GM21576 (cell line): Measurements from ENCODE around the gene TDP1.

Experiments used
- ATAC-seq: cut with Tn5 transposase; IDR thresholded peaks from one replicate; pipeline ENCODE4 v1.9.1; 2021; ENCODE audit warnings: mild to moderate bottlenecking, moderate library complexity; ENCODE audit not compliant: unreplicated experiment

The TDP1 gene

DNA sequence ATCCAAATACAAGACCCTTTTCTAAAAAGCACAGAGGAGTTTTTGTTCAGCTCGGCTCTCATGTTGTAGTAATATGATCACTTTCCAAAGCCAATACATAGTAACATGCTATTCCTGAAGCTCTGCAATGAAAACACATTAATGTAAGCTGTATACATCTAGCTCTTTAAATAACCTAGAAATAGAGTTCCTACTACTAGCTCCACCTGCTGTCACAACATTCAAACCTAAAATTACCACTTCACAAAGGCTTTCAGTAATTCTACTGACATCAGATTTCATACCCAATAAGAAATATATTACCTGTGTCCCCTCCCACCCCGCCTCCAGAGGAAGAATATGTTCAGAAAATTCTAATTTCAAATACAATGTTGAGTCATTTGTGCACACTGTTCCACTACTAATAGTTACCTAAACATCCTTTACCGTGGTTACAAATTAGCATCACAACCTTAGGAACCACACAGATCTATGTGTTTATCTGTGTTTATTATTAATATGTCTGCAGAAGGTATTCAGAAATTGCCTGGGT lies 19.0 kb upstream of the TDP1 start:
- no peak for ATAC-seq

DNA sequence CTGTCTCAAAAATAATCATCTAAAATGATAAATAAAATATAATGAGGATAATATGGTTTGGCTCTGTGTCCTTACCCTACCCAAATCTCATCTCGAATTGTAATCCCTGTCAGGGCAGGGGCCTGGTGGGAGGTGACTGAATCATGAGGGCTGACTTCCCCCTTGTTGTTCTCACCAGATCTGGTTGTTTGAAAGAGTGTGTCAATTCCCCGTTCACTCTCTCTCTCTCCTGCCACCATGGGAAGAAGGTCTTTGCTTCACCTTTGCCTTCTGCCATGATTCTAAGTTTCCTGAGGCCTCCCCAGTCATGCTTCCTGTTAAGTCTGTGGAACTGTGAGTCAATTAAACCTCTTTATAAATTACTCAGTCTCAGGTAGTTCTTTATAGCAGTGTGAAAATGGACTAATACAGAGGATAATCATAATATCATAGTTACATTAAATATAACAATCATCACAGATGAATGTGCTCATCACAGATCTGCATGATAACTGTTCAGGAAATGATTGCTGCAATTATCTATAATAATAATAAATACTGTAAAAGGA lies 13.8 kb upstream of the TDP1 start:
- ATAC-seq, result no peak

DNA sequence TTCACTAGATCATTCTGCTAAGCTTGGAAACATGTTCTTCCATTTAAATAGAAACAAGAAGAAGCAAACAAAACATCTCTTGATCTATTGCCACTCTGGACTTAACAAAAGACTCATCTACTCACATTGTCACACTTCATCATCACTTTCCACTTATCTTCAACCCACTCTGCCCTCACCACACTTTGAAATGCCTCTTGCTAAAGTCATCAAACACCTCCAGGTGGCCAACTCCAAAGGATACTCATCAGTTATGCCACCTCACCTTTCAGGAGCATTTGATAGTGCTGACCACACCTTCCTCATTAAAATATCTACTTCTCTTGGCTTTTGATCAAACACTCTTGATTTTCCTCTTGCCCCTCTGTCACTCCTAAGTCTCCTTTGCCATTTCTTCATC lies 8.4 kb upstream of the TDP1 start:
- ATAC-seq, result no peak

DNA sequence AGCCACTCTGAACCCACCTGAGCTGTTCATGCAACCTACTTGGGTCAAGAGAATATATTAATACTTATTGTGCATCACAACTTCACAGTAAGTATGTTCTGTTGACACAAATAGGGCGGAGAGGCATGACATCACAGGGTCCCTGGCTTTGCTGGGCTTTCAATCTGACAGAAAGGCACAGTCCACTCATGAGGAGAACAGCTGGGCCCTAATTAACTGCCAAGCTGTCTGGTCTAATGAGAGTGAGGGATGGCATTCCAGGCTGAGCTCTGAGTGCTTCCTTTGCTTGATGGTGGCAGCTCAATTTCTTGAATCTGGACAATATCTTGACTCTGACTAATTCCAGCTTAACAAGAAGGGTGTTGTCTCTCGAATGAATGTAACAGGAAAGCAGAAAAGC lies 3.2 kb upstream of the TDP1 start:
- ATAC-seq, result no peak

DNA sequence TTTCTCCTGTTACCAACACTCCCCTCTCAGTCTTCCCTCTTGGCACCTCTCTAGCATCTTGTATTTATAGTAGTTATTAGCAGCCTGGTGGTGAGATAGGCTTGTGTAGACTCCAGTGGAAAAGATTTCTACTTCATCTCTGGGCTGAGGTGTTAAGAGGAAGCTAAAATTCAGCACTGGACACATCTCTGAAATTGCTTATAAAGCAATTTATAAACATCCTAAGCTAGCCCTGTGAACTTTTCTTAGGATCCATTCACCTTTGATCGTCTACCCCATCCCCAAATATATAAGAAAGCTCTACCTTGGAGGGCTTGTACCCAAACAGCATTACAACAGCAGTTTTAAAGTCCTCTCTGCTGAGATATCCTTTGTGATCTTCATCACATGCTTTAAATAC lies 2.1 kb upstream of the TDP1 start:
- no peak for ATAC-seq

DNA sequence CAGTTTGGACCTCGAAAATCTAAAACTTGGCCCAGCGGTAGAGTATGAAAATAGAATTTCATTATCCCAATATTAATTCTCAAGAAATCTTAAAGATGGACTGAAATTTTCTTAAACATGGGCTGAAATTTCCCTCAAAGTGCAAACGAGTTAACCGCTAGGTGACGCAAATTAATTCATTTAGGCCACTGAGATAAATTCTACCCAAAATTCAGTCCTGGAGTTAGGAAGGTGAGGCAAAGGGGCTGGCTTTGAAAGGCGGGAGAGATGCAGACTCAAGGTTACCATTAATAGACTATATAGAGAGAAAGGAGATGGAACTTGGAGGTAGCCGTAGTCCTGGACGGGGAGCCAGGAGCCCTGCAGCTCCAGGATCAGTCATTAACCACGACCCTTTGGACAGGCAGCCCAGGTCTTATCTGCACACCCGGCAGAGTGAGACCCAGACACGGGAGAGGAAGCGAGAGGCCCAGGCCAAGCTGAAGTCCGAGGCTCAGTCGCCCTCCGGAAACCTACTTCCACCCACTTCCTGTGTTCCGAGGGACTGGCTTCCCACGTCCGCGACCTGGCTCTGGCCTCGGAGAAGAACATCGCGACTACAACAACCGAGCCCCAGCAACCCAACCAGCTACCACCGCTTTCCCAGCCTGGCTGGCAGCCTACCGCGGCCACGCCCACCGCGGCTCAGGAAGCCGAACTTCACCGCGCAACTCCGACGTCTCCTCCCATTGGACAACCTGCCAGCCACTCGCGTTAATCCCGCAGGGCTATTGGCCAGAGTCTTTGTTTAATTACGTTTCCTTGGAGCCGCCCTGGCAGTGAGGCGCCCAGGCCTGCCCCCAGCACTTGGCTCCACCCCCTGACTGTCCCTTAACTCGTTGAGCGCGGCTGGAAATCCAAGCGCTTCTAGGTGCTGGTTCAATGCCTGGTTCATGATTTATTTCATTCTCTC lies 1.4 kb upstream of the TDP1 start, which contains the start of gene EFCAB11:
EFCAB11 (minus strand) TSS at position 661 of the 952 bp plus-strand sequence; CDS start at position 591, 70 bp downstream.
- ATAC-seq, result peak; percentile 82

DNA sequence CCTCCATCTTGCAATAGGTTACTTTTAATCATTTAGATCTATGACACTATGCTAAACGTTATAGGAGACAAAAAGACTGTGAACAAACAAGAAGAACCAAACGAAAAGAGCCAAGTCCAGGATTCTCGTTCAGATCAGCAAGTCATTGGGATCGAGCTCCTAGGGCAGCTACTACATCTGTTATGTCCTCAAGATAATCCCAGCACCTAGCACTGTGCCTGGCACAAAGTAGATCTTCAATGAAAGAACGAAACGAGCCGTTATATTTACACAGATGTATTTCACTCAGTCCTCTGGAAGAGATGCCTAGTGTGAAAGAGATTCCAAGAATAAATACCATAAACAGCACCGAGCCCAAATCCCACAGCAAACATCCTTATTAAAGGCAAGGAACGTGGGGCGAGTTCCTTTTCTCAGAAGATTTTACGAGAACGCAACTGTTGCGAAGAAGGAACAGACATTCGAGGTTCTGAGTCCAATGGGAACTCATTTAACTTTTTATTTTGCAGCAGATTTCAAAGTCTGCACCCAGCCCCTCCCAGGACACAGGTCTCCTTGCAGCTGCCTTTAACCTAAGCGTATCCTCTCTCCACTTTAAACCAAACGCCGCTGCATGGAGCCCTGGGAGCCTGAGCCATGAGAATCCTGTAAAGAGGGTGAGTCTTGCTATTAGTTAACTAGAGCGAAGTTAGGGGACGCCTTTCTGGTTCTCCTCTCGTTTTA lies 544 bp upstream of the TDP1 start:
- ATAC-seq, result peak; percentile 16

DNA sequence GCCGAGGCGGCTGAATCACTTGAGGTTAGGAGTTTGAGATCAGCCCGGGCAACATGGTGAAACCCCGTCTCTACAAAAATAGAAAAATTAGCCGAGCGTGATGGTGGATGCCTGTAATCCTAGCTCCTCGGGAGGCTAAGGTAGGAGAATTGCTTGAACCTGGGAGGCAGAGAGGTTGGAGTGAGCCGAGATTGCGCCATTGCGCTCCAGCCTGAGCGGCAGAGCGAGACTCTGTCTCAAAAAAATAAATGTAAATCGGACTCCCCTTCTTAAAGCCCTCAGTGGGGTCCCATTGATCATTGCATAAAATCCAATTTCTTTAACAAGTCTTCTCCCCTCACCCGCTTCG lies 908 bp downstream of the TDP1 start:
- ATAC-seq, result no peak

DNA sequence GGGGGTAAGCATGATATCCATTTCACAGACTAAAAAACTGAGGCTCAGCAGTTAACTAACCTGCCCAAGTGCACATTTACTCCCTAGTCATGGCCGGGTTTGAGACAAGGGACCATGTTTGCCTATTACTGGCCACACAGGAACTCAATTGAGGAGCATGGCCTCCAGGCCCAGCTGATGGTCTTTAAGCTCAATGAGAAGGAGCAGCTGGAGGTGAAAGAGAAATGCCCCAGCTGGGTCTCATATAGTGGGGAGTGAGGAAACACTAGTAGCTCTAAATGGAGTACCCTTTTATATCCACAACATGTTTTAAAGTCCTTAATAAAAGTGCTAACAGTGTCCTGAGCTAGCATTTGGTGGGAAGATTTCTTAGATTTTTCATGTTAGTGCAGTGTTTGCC lies 1.6 kb downstream of the TDP1 start:
- ATAC-seq, result no peak

DNA sequence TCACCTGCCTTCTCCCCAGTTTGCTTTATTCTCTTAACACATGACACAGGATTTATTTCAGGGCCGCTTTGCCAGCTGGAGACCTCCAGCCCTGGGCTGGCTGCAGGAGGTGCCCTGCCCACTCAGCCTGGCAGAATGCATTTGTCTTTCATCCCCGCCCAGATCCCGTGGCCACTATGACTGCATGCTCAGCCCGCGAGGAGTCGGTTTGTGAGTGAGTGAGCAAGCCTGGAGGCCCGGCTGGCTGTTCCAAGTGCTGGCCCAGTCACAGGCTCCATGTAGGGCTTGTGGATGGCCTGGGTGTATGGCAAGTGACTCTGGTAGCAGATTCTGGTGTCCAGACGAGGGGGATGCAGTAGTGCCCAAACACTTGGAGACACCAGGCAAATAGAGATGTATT lies 2.1 kb downstream of the TDP1 start:
- no peak for ATAC-seq

DNA sequence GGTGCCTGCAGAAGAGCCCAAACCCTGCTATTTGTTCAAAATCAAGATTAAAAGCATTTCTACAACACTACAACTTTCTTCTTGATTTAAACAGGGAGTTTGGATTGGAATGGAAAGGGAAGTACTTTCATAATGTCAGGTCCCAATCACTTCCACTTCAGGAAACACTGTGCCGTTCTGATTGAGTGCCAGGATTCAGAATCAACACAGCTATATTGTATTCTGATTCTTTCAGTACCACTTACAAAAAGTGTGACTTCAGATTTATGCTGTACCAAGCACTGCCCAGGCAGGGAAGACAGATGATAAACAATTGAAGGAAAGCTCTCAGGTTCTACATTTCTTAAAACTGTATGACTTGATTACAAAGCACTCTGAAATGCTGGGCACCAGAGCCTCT lies 3.2 kb downstream of the TDP1 start:
- ATAC-seq, result no peak

DNA sequence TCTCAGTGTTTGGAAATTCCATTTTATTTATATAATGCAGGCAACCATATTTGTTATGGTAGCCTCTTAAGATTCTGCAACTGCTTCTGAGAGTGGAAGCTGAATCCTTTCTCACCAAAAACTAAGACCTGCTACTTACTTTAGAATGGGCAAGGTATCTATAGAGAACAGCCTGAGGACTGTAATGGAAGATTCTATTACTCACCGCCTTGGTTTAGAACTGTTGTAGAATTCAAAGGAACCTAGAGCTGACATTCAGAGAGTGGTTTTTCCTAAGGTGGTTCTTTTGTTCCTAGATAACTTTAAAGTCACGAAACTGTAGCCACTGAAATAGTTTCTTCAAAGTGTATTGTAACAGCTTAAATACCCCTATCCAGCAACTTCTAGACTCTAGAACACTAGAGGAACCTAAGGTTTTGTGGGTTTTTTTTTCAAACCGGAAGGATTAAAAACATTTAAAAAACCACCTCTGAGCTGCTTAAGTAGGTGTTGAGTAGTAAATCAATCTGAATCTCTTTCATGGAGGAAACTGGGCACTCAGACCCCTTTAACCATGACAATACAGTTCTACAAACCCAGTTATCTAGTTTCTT lies 4.2 kb downstream of the TDP1 start:
- no peak for ATAC-seq

DNA sequence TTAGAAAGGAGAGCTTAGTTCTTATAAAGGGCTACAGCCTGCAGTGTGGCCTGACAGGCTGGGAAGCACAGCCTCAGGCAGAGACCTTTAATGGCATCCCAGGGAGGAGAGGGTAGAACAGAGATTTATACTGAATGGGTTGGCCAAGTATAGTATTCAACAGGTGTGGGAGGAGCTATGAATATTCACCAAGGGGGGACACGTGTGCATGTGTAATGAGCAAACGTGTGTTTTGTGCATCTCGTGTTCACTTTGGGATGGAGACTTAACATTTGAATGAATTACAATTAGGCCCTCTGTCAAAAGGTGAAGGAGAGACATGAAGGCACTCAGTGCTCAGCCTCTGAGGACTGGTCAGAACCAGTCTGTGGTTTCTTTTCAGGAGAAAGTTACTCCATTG lies 5.2 kb downstream of the TDP1 start:
- no peak for ATAC-seq

DNA sequence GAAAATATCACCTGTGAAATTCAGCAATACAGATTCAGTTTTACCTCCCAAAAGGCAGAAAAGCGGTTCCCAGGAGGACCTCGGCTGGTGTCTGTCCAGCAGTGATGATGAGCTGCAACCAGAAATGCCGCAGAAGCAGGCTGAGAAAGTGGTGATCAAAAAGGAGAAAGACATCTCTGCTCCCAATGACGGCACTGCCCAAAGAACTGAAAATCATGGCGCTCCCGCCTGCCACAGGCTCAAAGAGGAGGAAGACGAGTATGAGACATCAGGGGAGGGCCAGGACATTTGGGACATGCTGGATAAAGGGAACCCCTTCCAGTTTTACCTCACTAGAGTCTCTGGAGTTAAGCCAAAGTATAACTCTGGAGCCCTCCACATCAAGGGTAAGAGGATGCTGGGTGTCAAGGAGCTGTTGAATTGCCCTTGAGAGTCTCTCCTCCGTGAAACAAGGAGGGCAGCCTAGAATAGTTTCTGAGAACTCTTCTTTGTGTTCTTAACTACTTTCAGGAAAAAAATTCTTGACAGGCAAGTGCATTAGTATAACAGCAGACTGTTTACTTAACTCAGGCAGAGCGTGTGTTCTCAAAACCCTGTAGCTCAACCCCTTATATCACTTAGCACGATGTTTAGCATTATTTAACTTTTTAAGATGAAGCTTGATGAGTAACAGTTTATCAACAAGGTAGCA lies 7.7 kb downstream of the TDP1 start:
- no peak for ATAC-seq

DNA sequence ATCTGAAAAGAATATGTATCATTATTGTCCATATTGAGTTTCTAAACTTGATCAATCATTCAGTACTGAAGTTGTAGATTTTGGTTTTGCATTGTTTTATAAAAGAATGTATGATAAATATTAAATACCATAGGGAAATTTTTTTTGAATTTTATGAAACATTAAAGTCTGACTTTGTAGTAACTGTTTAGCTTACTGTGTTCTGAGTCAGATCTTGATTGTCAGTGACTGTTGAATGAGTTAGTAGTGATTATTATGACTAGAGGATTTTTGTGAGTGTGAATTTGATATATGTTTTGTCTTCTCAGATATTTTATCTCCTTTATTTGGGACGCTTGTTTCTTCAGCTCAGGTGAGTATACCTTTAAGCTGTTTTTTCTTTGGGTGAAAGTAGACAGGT lies 10.1 kb downstream of the TDP1 start:
- ATAC-seq, result no peak

DNA sequence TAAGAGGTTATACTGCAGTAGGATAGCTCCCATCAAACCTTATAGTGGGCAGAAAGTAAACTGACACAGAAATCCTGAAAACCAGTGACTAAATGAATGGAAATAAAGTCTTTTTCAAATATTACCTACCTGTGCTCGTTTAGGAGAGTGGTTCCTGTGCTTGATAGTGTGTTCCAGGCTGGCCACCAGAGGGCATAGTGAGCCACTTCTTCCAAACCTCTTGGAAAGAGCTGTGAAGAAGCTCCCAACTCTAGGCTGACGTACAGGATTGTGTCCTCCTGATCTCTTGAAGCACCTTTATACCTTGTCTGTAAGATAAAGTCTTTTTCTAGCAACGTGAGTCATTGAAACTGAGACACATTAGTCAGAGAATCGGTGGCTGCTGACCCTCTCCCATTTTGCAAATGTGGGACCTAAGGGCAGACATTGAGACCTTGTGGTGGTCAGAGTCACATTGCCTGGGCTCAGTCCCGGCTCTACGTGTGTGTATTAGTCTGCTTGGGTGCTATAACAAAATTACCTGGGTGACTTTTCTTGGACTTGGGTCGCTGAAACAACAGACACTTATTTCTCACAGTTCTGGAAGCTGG lies 17.6 kb downstream of the TDP1 start:
- peak; percentile 58 for ATAC-seq

DNA sequence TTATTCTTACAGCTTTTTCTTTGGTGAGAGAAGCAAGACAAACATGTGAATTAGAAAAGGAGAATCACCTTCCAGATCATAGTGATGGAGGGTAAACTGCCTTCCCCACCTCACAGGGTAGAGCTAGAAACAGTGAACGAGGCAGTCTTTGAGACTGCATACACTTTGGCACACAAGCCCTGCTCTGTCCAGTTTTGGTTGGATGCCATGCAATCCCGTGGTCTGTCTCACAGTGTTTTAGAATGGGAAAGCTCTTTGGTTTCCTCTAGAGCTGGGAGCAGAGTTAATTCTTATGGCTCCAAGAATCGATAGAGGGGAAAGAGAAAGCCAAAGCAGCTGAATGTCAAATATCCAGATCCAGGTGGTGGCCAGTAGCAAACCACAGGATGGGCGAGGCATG lies 21.9 kb downstream of the TDP1 start:
- no peak for ATAC-seq

DNA sequence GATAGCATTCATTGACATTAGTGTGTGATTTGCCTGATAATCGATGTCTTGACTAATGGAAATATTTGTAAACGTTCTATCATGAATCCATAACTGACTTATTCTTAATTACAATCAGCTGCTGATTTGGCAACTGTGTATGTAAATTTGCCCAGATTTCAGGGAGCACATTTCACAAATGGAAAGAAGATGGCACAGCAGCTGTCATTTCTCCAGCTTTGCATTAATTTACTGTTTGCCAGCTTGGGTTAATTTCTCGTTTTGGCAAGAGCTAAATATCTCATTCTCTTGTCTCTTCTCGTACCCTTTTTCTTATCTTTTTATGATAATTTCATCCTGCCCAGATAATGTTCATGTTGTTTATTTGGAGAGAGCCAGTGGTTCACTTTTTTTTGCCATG lies 22.9 kb downstream of the TDP1 start:
- ATAC-seq, result no peak

DNA sequence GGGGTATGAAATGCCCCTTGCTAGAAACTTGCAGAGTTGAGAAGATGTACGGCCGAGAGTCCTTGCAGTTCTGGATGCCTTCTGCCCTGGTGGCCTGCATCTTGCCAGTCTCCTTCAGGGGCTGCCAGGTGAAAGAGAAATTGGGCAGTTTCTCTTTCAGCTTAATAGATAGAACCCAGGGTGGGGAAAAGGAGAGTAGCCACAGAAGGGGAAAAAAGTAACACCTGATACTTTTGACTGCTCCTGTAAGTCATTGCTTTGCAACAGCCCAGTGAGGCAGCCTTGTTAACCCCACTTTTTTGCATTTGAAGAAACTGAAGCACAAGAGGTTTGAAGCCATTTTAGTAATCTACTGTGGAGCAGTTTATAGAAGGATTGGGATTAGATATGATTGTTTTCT lies 27.6 kb downstream of the TDP1 start:
- ATAC-seq, result peak; percentile 45

DNA sequence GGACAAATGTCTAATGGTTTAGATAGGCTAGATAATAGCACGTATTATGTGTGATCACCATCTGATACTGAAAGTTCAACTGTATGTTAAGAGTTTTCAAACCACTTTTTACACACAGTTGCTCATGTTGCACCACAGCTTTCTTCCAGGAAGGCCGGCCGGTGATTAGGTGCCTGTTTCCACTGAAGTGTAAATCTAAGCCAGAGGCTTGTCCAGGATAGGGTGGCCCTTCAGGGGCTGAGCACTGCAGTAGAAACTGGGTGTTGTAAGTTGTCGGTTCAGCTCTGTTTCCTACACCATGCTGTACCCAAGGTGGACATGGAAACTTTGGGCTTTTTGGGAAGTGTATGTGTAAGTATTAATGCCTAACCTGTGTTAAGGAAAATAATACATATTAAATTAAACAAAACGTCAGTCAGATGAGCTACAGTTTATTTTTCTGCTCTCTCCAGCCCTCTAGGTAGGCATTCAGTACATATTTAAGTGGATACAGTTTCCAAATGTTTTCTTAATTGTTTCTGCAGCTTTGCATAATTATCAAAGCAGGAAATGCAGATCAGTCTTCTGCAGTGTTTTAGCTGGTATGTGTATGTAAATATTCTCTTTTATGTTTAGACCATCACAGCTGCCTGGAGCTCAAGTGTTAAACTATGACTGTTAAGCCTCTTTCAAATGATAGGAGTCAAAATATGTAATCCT lies 30.9 kb downstream of the TDP1 start:
- no peak for ATAC-seq
